Fibroblast of lung (primary cell): ENCODE results near the gene RNF43.

ENCODE experiments used
- CTCF ChIP-seq, 2 donors: IDR thresholded peaks in 1 of 2; conservative IDR thresholded peaks in 1 of 2; 1 replicate in 1 of 2; 2 replicates in 1 of 2; pipeline ENCODE4 v1.5.1; 2011 to 2012; ENCODE audit warnings: low read length in 2 of 2, control low read depth in 1 of 2, inconsistent platforms in 1 of 2, low read depth in 1 of 2, mild to moderate bottlenecking in 1 of 2
- EZH2 ChIP-seq: IDR thresholded peaks from 2 replicates; pipeline ENCODE4 v1.5.1; 2012; ENCODE audit warnings: low read length, control low read depth, mild to moderate bottlenecking; ENCODE audit errors: missing control alignments

DNA sequence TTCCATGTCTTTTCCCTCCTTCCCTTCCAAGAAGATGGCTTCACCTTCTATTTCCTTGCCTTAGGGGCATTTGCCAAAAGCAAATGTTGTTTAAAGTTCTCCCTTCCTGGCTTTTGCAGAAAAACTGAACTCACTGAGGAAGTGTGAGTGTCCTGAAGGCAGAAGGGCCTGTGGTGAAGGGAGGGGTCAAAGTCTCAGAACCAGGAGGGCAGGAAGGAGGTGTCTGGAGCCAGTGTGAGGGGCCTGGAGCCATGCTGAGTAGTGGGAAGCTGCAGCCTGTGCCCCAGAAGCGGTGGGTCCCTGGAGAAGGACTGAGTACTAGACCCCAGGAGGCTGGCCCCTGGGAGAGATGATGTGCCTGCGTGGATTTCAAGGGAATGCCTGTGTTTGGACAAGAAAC is 41.5 kb downstream of the RNF43 start:
- no peak for TF ChIP-seq CTCF (conservative IDR thresholded peaks at IDR 0.05 in 1 of 2, IDR thresholded peaks at IDR 0.05 in 1 of 2; ENCODE audit: low read depth in 1 of 2, low read length in 2 of 2)
- no peak for TF ChIP-seq EZH2
